ENCODE data around the gene KRT81. TPM values are rescaled to one million over a fixed set of nuclear protein-coding genes. Genes with fewer than 3 reads are reported as not detected.
"Not testable (repeated sequence)": the region's sequence is repeated elsewhere in the genome, so short reads cannot be mapped to it uniquely, and the experiment has no call there.

Gene KRT81
- polyA plus RNA-seq, 3 donors, result not detected

GRCh38 chr12:52258335-52258901, 32.9 kb downstream of the KRT81 start:
- intact Hi-C loops (cut with micrococcal nuclease), result no loop called here
- H3K4me3 ChIP-seq (replicated peaks in 1 of 3; ENCODE audit: low read depth in 2 of 3, low read length in 3 of 3), result no peak overlapping the region
- H3K27me3 ChIP-seq (ENCODE audit: control insufficient read depth in 2 of 2, insufficient read depth in 2 of 2, low read length in 2 of 2), result peaks cover 56 to 85% of the 10 kb centered on the region in 2 donors

GRCh38 chr12:52257922-52258321, 33.4 kb downstream of the KRT81 start:
- H4K20me1 ChIP-seq (ENCODE audit: insufficient read depth, low read length); H3K36me3 Mint-ChIP-seq; H3K4me2 ChIP-seq (replicated peaks; ENCODE audit: extremely low read depth, low read length, poor library complexity, severe bottlenecking); H3K36me3 ChIP-seq (replicated peaks in 1 of 2; ENCODE audit: control insufficient read depth in 1 of 2, insufficient read depth in 2 of 2, low read length in 2 of 2); H3K4me3 ChIP-seq (replicated peaks in 1 of 3; ENCODE audit: low read depth in 2 of 3, low read length in 3 of 3); DNase-seq; H3K9me3 ChIP-seq (replicated peaks in 1 of 2; ENCODE audit: control insufficient read depth in 1 of 2, insufficient read depth in 1 of 2, low read length in 2 of 2); H3K79me2 ChIP-seq (ENCODE audit: insufficient read depth, low read length); H2AFZ ChIP-seq (ENCODE audit: insufficient read depth, low read depth, low read length, poor library complexity, severe bottlenecking); H3K27ac ChIP-seq (ENCODE audit: low read depth in 1 of 2, low read length in 2 of 2); H3K9ac ChIP-seq (ENCODE audit: insufficient read depth, low read length, poor library complexity, severe bottlenecking); intact Hi-C loops (cut with micrococcal nuclease); H3K27ac Mint-ChIP-seq: not testable (repeated sequence)
- Mint-ChIP-seq H3K9me3 (peaks cover 0 to 17% (median 1%) of the 10 kb centered on the region in 7 donors), H3K27me3 (ENCODE audit: low read depth in 3 of 3) (peaks cover 81 to 90% (median 89%) of the 10 kb centered on the region in 3 donors), H3K4me3 (peak overlapping the region in 1 of 2 donors; percentile 77), H3K4me1 (peaks cover 23% of the 10 kb centered on the region)
- peaks cover 10 to 28% of the 10 kb centered on the region in 2 donors for H3K4me1 ChIP-seq (ENCODE audit: control insufficient read depth in 1 of 2, insufficient read depth in 2 of 2, low read length in 2 of 2)
- WGBS (ENCODE audit: insufficient coverage), result 36% methylated on average over 6 of the region's 13 CpGs
- peaks cover 54 to 85% of the 10 kb centered on the region in 2 donors for H3K27me3 ChIP-seq (ENCODE audit: control insufficient read depth in 2 of 2, insufficient read depth in 2 of 2, low read length in 2 of 2)

More at GRCh38 chr12:52258335-52258901, 32.9 kb downstream of the KRT81 start:
- no peak for TF ChIP-seq CTCF (IDR thresholded peaks at IDR 0.05)
- H3K4me2 ChIP-seq (replicated peaks; ENCODE audit: extremely low read depth, low read length, poor library complexity, severe bottlenecking), result peak overlapping the region; percentile 47
- no peaks in the 10 kb centered on the region for H3K36me3 ChIP-seq (replicated peaks in 1 of 2; ENCODE audit: control insufficient read depth in 1 of 2, insufficient read depth in 2 of 2, low read length in 2 of 2)
- no peaks in the 10 kb centered on the region for H4K20me1 ChIP-seq (ENCODE audit: insufficient read depth, low read length)
- peaks cover 10 to 28% of the 10 kb centered on the region in 2 donors for H3K4me1 ChIP-seq (ENCODE audit: control insufficient read depth in 1 of 2, insufficient read depth in 2 of 2, low read length in 2 of 2)
- H3K79me2 ChIP-seq (ENCODE audit: insufficient read depth, low read length), result no peaks in the 10 kb centered on the region
- peaks cover 0 to 3% of the 10 kb centered on the region in 2 donors for H3K9me3 ChIP-seq (replicated peaks in 1 of 2; ENCODE audit: control insufficient read depth in 1 of 2, insufficient read depth in 1 of 2, low read length in 2 of 2)
- Mint-ChIP-seq H3K36me3 (peaks cover 7 to 8% of the 10 kb centered on the region in 2 donors), H3K4me1 (peaks cover 23% of the 10 kb centered on the region), H3K27ac (no peak overlapping the region), H3K27me3 (ENCODE audit: low read depth in 3 of 3) (peaks cover 77 to 94% (median 85%) of the 10 kb centered on the region in 3 donors), H3K9me3 (peaks cover 0 to 20% (median 1%) of the 10 kb centered on the region in 7 donors), H3K4me3 (peak overlapping the region in 1 of 2 donors; percentile 77)
- peak overlapping the region; percentile 25 for H2AFZ ChIP-seq (ENCODE audit: insufficient read depth, low read depth, low read length, poor library complexity, severe bottlenecking)
- H3K9ac ChIP-seq (ENCODE audit: insufficient read depth, low read length, poor library complexity, severe bottlenecking), result no peak overlapping the region
- DNase-seq, result no peak
- H3K27ac ChIP-seq (ENCODE audit: low read depth in 1 of 2, low read length in 2 of 2), result no peak overlapping the region
- 5% methylated on average over 71 of the region's 72 CpGs for WGBS (ENCODE audit: insufficient coverage)

All from CD14-positive monocyte (primary cell).